Activated T-cell treated with anti-CD3 and anti-CD28 coated beads, Interleukin-2, amount 50 U/mL, for 48 hours (primary cell): ENCODE results near the gene MMP24OS.

ENCODE experiments used
- DNase-seq, 2 experiments: peaks; one replicate each; pipeline ENCODE4 v3.0.0-alpha.2; 2020

MMP24OS gene

GRCh38 chr20:35290186-35290886, 12.4 kb upstream of the MMP24OS start:
- DNase-seq, result no peak

- no peak for DNase-seq
These were observed 10.6 kb upstream of the MMP24OS start for GRCh38 chr20:35288325-35289060.

- DNase-seq, result no peak
These were observed 9.8 kb upstream of the MMP24OS start for GRCh38 chr20:35287509-35288324.

GRCh38 chr20:35286899-35287508, 9.1 kb upstream of the MMP24OS start:
- no peak for DNase-seq

GRCh38 chr20:35286077-35286898, 8.4 kb upstream of the MMP24OS start:
- DNase-seq, result no peak

GRCh38 chr20:35285806-35286076, 7.8 kb upstream of the MMP24OS start:
- no peak for DNase-seq

- no peak for DNase-seq
These were observed 7.3 kb upstream of the MMP24OS start for GRCh38 chr20:35284992-35285805.

- DNase-seq, result peak; percentile 87 to 88
These were observed 6.5 kb upstream of the MMP24OS start, which contains the start of gene EIF6 for GRCh38 chr20:35284267-35284991. Gene EIF6 (minus strand): TSS chr20:35284772. CDS start chr20:35284487, 285 bp downstream.

GRCh38 chr20:35283441-35284266, 5.7 kb upstream of the MMP24OS start:
- no peak for DNase-seq

- DNase-seq, result no peak
These were observed 3.7 kb upstream of the MMP24OS start for GRCh38 chr20:35281506-35282101.

GRCh38 chr20:35280523-35280922, 2.6 kb upstream of the MMP24OS start:
- DNase-seq, result no peak

- no peak for DNase-seq
These were observed 1.7 kb upstream of the MMP24OS start for GRCh38 chr20:35279533-35280174.

GRCh38 chr20:35279040-35279439, 1.1 kb upstream of the MMP24OS start:
- no peak for DNase-seq

- DNase-seq, result no peak
These were observed 795 bp downstream of the MMP24OS start for GRCh38 chr20:35277127-35277526.

- no peak for DNase-seq
These were observed 1.5 kb downstream of the MMP24OS start for GRCh38 chr20:35276408-35276807.

- no peak for DNase-seq
These were observed 2.1 kb downstream of the MMP24OS start for GRCh38 chr20:35275741-35276251.

GRCh38 chr20:35274172-35275092, 3.5 kb downstream of the MMP24OS start:
- no peak for DNase-seq
